Activated T-cell treated with anti-CD3 and anti-CD28 coated beads, Interleukin-2, amount 50 U/mL, for 1 hour (primary cell): Measurements from ENCODE around the gene KIAA0040.
"Not testable (repeated sequence)": the region's sequence is repeated elsewhere in the genome, so short reads cannot be mapped to it uniquely, and the experiment has no call there.

Experiments used
- DNase-seq: peaks from one replicate; pipeline ENCODE4 v3.0.0-alpha.2; 2020

The KIAA0040 gene

GRCh38 chr1:175133673-175134435 lies 58.7 kb downstream of the KIAA0040 start:
- no peak for DNase-seq

GRCh38 chr1:175132436-175132835 lies 60.1 kb downstream of the KIAA0040 start:
- no peak for DNase-seq

- DNase-seq: no peak
Measured at GRCh38 chr1:175131095-175131494, 61.5 kb downstream of the KIAA0040 start.

GRCh38 chr1:175130649-175131045 lies 61.9 kb downstream of the KIAA0040 start:
- DNase-seq: no peak

GRCh38 chr1:175129997-175130648 lies 62.5 kb downstream of the KIAA0040 start:
- no peak for DNase-seq

- no peak for DNase-seq
Measured at GRCh38 chr1:175129644-175129996, 63.0 kb downstream of the KIAA0040 start.

GRCh38 chr1:175129182-175129581 lies 63.4 kb downstream of the KIAA0040 start:
- no peak for DNase-seq

- DNase-seq: no peak
Measured at GRCh38 chr1:175128523-175128922, 64.1 kb downstream of the KIAA0040 start.

- DNase-seq: no peak
Measured at GRCh38 chr1:175127565-175127964, 65.0 kb downstream of the KIAA0040 start.

GRCh38 chr1:175126347-175126746 lies 66.2 kb downstream of the KIAA0040 start:
- no peak for DNase-seq

- no peak for DNase-seq
Measured at GRCh38 chr1:175124861-175125260, 67.7 kb downstream of the KIAA0040 start.

GRCh38 chr1:175120511-175120910 lies 72.1 kb downstream of the KIAA0040 start:
- DNase-seq: no peak

GRCh38 chr1:175118375-175119367 lies 73.9 kb downstream of the KIAA0040 start:
- no peak for DNase-seq

GRCh38 chr1:175116903-175117302 lies 75.7 kb downstream of the KIAA0040 start:
- no peak for DNase-seq

GRCh38 chr1:175116210-175116798 lies 76.3 kb downstream of the KIAA0040 start:
- no peak for DNase-seq

GRCh38 chr1:175114996-175115395 lies 77.6 kb downstream of the KIAA0040 start:
- no peak for DNase-seq

GRCh38 chr1:175108331-175108820 lies 84.2 kb downstream of the KIAA0040 start:
- not testable (repeated sequence) for DNase-seq
